IPS-18c (cell line): ENCODE results near the gene GEN1.

Source experiments
- H3K4me3 ChIP-seq: 2 replicates; pipeline ENCODE4 v1.7.0; 2013; ENCODE audit warnings: low read depth, mild to moderate bottlenecking, low read length, moderate library complexity; ENCODE audit not compliant: insufficient read depth
- H3K9me3 ChIP-seq: one replicate; pipeline ENCODE4 v1.6.1; 2013; ENCODE audit warnings: mild to moderate bottlenecking, low read length, moderate library complexity; ENCODE audit not compliant: control insufficient read depth, insufficient read depth

GEN1 gene

DNA sequence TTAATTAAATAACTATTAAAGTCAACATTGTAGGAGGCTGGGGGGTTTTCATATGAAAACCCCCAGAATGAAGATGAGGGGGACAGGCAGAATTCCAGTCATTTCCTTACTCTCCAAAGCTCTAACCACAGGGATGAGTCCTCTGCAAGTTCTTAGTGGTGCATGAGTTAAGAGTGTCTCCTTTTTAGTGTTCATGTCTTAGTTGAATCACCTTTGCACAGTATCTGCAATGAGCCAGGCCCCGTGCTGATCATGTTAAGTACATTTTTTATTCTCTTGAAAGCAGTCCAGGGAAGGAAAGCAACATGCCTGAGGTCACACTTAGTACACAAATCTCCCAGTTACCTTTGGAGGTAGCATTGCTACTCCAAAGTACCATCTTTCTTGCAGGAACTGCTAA is 36.6 kb downstream of the GEN1 start:
- no peak overlapping the region for H3K4me3 ChIP-seq
- H3K9me3 ChIP-seq, result no peaks in the 10 kb centered on the region

DNA sequence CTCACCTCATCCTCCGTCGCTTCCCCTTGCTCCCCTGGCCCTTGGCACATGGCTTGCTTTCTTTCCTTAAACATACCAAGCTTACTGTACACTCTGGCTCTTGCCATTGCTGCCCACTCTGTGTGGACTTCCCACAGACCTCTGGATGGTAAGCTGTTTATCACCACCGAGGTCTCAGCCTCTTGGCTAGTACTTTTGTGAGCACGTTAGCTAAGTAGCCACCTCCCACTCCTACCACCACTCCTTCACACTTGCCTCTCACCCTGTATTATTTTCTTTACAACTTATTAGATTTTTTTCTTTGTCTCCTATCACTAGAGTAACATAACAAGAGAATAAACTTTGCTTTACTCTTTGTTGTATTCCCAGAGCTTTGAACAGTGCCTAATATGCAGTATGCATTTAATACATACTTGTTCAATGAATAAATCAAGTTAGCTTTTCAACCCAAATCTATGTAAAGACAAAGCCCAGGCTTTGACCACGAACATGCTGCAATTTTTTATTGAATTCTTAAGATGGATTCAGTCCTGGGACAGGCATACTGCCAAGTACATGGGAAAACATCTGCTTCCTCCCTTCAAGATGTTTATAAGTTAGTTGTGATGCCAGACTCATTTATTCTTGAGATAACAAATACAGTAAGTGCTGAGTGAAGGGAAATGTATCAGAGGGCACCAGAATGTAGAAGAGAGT is 37.3 kb downstream of the GEN1 start:
- Histone ChIP-seq H3K4me3 (no peak overlapping the region), H3K9me3 (no peaks in the 10 kb centered on the region)

DNA sequence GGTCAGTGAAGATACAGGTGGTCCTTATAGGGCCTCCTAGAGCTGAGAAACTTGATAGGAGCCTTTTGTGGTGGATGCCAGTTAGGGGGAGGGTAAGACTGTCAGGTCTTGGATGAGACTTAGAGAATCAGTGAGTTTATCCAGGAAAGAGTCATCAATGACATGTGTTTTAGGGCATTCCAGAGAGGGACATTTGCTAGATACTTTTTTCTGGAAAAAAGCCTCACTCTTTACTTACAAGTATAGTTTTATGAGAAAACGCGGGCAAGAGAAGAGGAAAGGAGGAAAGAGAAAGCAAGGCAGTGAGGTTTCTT is 37.8 kb downstream of the GEN1 start:
- H3K4me3 ChIP-seq, result no peak overlapping the region
- no peaks in the 10 kb centered on the region for H3K9me3 ChIP-seq

DNA sequence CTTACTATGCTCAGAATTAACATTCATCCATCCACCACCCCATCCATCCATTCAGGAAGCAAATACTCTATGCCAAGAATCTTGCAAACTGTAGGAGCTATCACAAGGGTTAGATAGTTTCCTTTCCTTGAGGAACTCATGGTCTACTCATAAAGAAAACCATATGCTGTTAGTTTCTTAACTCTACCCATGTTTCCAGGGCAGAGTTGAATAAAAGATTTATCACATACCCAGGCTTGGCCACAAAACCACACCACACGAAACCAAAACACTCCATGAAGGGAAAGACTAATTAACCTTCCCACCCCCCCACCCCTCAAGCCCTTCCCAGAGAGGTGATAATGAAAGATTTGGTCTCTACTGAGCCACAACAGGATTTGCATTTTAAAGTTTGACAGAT is 38.6 kb downstream of the GEN1 start:
- H3K4me3 ChIP-seq, result no peak overlapping the region
- no peaks in the 10 kb centered on the region for H3K9me3 ChIP-seq

DNA sequence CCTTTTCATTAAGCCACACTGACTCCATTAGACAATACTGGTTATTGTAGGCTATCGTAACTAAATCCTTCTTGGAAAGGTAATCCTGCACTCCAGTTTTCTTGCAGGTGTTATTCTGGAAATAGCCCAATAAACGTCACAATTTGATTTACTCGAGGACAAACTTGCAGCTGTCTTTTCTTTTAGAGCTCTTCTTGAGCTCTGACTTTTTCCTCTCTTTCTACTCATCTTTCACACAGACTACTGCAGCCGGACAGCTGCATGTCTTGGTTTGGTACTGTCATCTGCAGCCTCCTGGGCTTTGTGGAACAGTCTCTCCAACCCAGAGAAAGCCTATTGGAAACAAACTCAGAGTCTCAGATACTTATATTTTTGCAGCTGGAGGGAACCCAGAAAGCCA is 39.4 kb downstream of the GEN1 start:
- no peaks in the 10 kb centered on the region for H3K9me3 ChIP-seq
- no peak overlapping the region for H3K4me3 ChIP-seq

DNA sequence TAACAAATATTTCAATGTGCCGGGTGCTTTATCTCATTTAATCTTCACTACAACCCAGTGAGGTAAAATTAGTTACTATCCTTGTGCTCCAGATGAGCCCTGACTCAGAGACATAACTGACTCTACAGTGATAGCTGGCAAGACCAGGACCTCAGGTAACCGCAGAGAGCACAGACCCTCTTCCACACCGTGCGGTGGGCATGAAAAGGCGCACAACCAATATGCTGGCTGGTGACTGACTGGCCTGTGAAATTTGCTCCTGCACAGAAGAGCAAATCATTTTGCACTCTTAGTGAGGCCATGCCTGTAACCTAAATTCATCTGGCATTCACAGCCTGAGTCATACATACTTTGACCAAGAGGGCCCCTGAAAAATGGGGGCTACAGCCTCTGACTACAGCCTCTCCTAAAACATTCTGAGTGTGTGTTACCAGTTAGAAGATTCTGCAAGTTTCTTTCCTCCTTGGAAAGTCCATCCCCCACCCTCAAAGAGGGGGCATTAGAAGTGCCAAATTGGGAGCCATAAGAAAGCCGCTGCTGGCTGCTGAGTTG is 39.9 kb downstream of the GEN1 start:
- H3K4me3 ChIP-seq, result no peak overlapping the region
- no peaks in the 10 kb centered on the region for H3K9me3 ChIP-seq

DNA sequence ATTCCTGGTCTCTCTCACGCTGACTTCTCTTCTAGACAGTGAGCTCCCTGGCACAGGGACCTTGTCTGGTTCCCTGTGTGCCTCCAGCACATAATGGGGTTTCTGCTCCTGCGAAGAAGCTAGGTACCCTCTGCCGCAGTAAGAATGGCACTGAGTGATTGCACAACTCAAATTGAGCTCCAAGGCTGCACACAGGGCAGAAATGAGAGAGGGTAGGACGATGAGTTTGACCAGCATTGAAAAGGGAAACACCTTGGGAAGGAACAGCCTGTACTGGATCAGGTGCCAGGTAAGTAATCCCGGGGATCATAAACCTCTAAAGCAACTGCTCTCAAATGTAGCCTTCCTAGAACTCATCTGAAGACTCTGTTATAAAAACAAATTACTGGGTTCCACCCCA is 41.4 kb downstream of the GEN1 start:
- Histone ChIP-seq H3K9me3 (no peaks in the 10 kb centered on the region), H3K4me3 (no peak overlapping the region)

DNA sequence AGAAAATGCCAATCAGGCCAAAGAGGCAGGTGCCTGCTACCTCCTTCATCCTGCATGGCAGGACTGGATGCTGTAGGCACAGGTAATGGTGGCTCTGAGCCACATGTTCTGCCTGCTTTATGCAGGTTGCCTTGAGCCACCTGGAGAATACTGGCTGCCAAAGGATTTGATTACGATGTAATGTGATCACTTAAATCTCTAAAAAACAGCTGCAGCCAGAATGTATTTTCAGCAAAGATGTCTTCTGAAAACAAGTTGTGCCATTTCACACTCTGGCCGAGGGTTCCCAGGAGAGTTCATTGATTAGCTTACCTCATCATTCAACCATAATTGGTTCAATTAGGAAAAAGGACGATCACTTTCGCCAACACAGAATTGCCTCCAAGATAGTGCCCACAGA is 44.4 kb downstream of the GEN1 start:
- H3K4me3 ChIP-seq, result no peak overlapping the region
- H3K9me3 ChIP-seq, result no peaks in the 10 kb centered on the region

DNA sequence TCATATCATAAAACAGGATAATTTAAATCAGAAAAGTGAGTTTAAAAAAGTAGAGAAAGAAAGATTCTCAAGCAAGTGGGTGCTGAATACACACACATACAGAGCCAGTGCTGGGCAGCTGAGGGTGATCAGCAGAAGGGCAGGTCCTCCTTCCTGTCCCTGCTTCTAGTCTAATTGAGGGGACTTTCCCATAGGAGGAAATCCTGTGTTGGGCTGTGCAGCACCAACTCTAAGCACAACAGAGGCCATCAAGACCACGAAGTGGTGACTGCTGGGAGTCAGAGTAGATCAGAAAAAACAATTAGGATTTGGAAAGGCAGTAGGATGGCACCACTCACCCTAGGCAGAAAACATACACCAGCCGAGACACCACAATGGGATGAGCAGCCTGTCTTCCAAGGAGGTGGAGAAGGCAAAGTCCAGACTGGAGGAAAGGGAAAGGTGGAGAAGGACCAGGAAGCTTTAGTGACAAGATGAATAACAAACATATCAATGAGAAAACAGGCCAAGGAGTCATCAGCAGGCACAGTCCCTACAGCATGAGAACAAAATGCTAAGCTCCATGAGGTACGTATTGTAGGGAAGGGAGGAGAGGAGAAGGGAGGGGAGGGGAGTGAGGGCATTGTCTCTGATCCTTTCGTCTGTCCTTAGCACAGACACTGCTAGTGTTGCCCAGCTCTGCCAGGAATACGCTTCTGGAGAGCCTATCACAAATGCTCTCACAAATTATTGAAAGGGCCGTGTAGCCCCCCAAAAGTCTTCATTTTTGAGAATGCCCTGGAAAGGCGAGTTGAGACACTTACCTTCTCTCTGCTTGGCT is 45.6 kb downstream of the GEN1 start:
- Histone ChIP-seq H3K4me3 (no peak overlapping the region), H3K9me3 (no peaks in the 10 kb centered on the region)

DNA sequence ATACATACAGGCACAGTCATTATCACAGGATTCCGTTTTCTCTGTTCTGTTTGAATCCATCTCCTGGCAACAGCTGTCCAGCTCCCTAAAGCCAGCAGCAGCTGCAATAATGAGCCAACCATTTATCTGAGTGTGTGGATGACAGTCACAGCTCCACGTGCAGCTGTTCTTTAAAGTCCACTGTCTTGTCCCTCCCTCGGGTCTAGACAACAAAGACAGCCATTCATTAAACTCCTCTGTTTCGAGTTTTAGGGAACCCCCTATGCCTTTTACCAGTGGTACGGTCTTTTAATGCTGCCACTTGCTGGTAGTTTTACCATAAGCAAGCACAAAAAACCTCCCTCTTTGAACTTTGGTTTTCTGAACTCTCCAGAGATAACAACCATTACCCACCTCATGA is 46.3 kb downstream of the GEN1 start:
- H3K4me3 ChIP-seq, result no peak overlapping the region
- no peaks in the 10 kb centered on the region for H3K9me3 ChIP-seq

DNA sequence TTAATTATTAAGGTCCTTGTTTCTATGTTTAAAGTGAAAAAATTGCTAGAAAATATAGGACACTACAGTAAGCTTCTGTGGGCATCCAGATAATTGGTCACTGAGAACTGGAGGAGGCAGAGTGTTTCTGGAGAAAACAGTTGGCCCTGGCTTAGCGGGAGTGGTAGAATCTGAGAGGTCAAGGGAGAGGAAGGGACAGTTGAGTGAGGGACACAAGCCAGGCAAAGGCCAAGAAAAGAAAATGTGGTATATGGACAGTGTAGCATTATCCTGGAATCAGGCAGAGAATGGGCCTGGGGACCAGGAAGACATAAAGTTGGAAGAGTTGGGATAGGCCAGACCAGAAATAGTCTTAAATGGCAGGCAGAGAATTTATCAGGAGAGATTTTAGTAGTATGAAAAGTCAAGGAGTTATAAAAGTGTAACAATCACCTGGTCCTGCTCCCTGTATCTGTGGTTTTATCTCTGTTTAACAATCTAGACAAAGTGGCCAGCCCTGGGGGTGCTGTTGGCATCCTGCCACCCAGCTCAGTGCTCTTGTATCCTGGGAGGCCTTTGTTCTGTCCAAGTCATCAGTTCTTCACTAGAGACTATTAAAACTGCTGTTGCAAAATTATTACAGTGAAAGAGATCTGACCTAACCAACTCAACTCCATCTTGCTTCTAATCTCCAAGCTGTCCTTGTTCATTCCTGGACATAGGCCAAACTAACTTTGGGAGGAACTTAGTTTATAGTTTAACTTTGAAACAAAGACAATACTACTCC is 46.9 kb downstream of the GEN1 start:
- Histone ChIP-seq H3K4me3 (no peak overlapping the region), H3K9me3 (no peaks in the 10 kb centered on the region)

DNA sequence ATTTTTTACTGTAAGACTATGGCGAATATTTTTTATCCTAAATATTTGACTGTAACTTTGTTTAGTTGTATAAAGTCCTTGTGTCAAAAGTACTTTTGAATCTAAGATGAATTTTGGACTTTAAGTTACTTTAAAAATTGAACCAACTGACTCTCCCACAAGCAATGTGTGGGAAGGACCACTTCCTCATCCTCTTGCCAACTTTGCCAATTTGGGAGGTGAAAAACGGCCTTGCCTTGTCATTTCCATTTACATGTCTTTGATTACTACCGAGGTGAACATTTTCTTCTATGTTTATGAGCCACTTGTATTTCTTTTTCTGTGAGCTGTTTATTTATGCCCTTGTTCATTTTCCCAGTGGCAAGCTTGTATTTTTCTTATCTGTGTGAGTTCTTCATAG is 49.6 kb downstream of the GEN1 start:
- Histone ChIP-seq H3K4me3 (no peak overlapping the region), H3K9me3 (no peaks in the 10 kb centered on the region)

DNA sequence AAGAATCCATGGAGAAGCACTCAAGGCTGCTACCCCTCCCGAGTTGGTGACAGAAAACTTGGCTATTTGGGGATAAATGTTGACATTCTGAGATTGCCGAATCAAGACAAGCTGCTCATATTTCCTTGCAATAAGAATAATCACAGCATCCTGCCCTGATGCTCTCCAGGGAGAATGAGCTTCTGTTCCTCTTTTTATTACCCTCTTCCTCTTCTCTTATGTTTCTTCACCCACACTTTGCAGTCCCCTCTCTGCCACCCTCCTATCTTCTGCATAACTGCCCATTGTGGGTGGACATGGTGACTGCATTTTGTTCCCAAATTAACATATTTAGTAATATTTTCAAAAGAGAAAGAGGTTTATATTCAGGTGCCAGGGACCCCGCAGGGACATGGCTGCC is 50.4 kb downstream of the GEN1 start:
- H3K4me3 ChIP-seq, result no peak overlapping the region

DNA sequence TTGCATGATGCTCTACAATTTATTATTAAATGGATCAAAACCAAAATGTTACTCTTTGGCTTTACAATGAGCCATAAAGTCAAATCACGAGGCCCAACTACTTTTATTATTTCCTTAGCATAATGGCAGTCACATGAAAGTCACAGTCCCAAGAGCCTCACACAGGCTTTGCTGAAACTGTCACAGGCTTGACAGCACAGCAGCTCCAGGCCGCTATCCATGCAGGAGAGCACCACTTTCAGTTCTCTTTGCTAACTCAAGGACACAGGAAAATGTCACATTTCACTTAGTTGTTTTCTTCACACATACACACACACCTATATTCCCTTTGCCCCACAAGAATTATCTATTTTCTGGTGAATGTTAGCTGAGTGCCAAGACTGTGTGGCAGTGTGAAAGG is 51.2 kb downstream of the GEN1 start:
- no peak overlapping the region for H3K4me3 ChIP-seq
- H3K9me3 ChIP-seq, result no peaks in the 10 kb centered on the region

More for the DNA sequence above, 50.4 kb downstream of the GEN1 start:
- H3K9me3 ChIP-seq, result no peaks in the 10 kb centered on the region

DNA sequence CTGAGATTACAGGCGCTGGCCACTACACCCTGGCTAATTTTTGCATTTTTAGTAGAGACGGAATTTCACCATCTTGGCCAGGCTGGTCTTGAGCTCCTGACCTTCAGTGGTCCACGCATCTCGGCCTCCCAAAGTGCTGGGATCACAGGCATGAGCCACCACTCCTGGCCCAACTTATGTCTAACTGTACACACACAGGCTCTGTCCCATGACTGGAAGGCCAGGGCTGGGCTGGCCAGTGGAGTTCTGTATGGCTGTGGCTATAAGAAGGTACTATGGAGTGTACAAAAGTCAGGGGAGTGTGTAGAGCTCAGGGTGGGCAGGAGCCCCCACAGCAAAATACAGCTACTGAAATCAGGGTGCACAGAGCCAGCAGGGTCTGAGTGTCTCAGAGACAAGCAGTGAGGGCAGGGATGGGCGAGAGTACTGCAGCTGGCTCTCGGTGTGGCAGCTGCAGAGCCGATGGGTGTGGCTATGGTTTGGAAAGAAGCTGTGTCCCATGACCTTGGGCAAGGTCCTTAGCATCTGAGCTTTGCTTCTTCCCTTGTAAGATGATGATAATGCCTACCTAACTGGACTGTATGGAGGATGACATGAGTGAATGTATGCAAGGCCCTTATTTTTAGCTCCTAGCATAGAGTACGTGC is 51.9 kb downstream of the GEN1 start:
- no peaks in the 10 kb centered on the region for H3K9me3 ChIP-seq
- H3K4me3 ChIP-seq, result no peak overlapping the region

DNA sequence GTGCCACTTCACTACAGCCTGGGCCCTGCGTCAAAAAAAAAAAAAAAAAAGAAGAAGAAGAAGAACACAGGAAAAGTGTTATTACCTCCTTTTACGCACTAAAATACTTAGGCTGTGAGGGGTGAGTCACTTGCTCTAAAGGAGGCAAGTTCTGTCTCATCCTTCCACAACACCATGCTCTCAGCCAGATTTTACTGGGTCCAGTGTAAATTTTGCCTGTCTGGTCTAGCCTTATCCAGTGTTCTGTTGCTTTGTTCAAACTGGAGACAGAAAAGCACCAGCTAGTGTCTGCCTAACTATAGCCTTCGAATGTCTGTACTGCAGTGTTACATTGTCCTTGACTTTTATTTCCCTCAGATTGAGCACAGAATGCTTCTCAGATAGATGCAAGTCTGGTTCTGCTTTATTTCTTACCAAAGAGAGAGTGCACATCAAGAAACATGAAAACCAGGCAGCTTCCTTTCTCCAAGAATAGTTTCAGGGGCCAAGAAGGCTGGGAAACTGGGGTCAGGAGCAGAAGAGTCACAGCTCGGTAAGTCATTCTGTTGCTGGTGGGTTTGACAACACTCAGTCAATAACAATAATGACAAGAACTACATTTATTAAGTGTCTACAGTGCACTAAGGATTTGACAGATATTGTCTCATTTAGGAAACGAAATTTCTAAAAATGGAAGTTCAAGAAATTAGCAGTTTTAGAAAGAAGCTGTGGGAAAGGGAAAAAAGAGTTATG is 59.2 kb downstream of the GEN1 start:
- no peak overlapping the region for H3K4me3 ChIP-seq
- H3K9me3 ChIP-seq, result peaks cover 2% of the 10 kb centered on the region
